K562 (cell line): ENCODE data around the gene FAM107B. TPM values are rescaled to one million over a fixed set of nuclear protein-coding genes. Genes with fewer than 3 reads are reported as not detected.

Experiments used
- ATAC-seq: fragments of 200-7000 bp; cut with Tn5 transposase; 3 replicates; pipeline ENCODE4 v1.9.1; 2020; ENCODE audit warnings: moderate library complexity
- BruUV-seq: library from RNA; stranded (reverse); fragments of 400-500 nt; replicated peaks from 2 replicates; lab custom pipeline; 2021; lab: Mats Ljungman, UMichigan
- CTCF ChIA-PET: fragments of 300-600 bp; formaldehyde crosslinking; extraction: SDS; loops from one replicate; lab custom pipeline; 2021; ENCODE audit warnings: low intra/inter-chr PET ratio; lab: Yijun Ruan, JAX
- POLR2A ChIA-PET: fragments of 300-600, 350-650 bp; sonication (Branson Sonifier 250); formaldehyde crosslinking; extraction: SDS; loops from one replicate; lab custom pipeline; 2021; ENCODE audit warnings: antibody characterized with exemption, inconsistent platforms; lab: Yijun Ruan, JAX
- DNase-seq, 4 experiments: peaks; one replicate each; pipeline versions ENCODE4 v3.0.0 to v3.0.0-alpha.2; 2011 to 2018; ENCODE audit warnings: low spot score in 3 of 4, mixed read lengths in 3 of 4; ENCODE audit errors: extremely low read depth in 1 of 4
- FAIRE-seq: peaks from 2 replicates; lab custom pipeline; 2011; peaks lifted over from hg19 to GRCh38; lab: Jason Lieb, UNC
- H2AFZ ChIP-seq: 2 replicates; pipeline ENCODE4 v1.6.0; 2011; ENCODE audit warnings: low read depth, low read length, control low read depth, inconsistent platforms
- H3K27ac ChIP-seq: fragments of 200-600 bp; 3 replicates; pipeline ENCODE4 v1.8.0; 2011; ENCODE audit warnings: low read depth, mild to moderate bottlenecking, control low read depth, inconsistent platforms, low read length, moderate library complexity, mixed read lengths; ENCODE audit errors: extremely low read depth
- H3K27me3 ChIP-seq, 2 experiments: fragments of 300-600 bp in 1 of 2; 2 replicates in 1 of 2; 3 replicates in 1 of 2; pipeline versions ENCODE4 v1.6.0 to v1.8.0; 2011; ENCODE audit warnings: inconsistent platforms in 2 of 2, low read length in 2 of 2, mild to moderate bottlenecking in 1 of 2, mixed read lengths in 1 of 2, moderate library complexity in 1 of 2; ENCODE audit not compliant: control insufficient read depth in 2 of 2, insufficient read depth in 2 of 2
- H3K36me3 ChIP-seq: fragments of 300-600 bp; 3 replicates; pipeline ENCODE4 v1.8.0; 2011; ENCODE audit warnings: mild to moderate bottlenecking, low read length, inconsistent platforms; ENCODE audit not compliant: control insufficient read depth, insufficient read depth
- H3K4me1 ChIP-seq, 2 experiments: fragments of 200-600 bp in 1 of 2; replicated peaks in 1 of 2; 2 replicates in 1 of 2; 3 replicates in 1 of 2; pipeline versions ENCODE4 v1.5.1 to v1.8.0; 2011; ENCODE audit warnings: inconsistent platforms in 2 of 2, low read length in 2 of 2, mild to moderate bottlenecking in 1 of 2, mixed read lengths in 1 of 2, moderate library complexity in 1 of 2; ENCODE audit not compliant: control insufficient read depth in 2 of 2, insufficient read depth in 2 of 2
- H3K4me2 ChIP-seq: 2 replicates; pipeline ENCODE4 v1.6.1; 2011; ENCODE audit warnings: low read length, control low read depth, inconsistent platforms, mixed read lengths; ENCODE audit not compliant: insufficient read depth
- H3K4me3 ChIP-seq: fragments of 200-600 bp; sonication (generic), shearing (Covaris generic); 2 replicates; pipeline ENCODE4 v1.5.1; 2016; ENCODE audit warnings: control low read depth, inconsistent platforms
- H3K79me2 ChIP-seq: fragments of 200-600 bp; 3 replicates; pipeline ENCODE4 v1.8.0; 2011; ENCODE audit warnings: low read length, inconsistent platforms; ENCODE audit not compliant: control insufficient read depth, insufficient read depth
- H3K9ac ChIP-seq, 2 experiments: 2 replicates each; pipeline versions ENCODE4 v1.6.0 to v1.6.1; 2011; ENCODE audit warnings: low read depth in 2 of 2, low read length in 2 of 2, control low read depth in 1 of 2, inconsistent platforms in 1 of 2, mild to moderate bottlenecking in 1 of 2, mixed read lengths in 1 of 2; ENCODE audit not compliant: insufficient read depth in 1 of 2
- H3K9me1 ChIP-seq: one replicate; pipeline ENCODE4 v1.6.0; 2011; ENCODE audit warnings: inconsistent platforms, mild to moderate bottlenecking, low read length, moderate library complexity; ENCODE audit not compliant: control insufficient read depth, insufficient read depth
- H3K9me3 ChIP-seq: replicated peaks from 2 replicates; pipeline ENCODE4 v1.5.1; 2011; ENCODE audit warnings: low read depth, low read length, inconsistent platforms; ENCODE audit not compliant: control insufficient read depth, insufficient read depth
- H4K20me1 ChIP-seq: replicated peaks from 2 replicates; pipeline ENCODE4 v1.6.1; 2011; ENCODE audit warnings: low read length, inconsistent platforms, mixed read lengths; ENCODE audit not compliant: control insufficient read depth, insufficient read depth
- FOXP4 ChIP-seq: sonication (generic); formaldehyde crosslinking; IDR thresholded peaks from 2 replicates; pipeline ENCODE4 v1.8.0; 2022; ENCODE audit warnings: mild to moderate bottlenecking, missing genetic modification reagents, borderline replicate concordance
- GATAD2A ChIP-seq: fragments of 450-650 bp; IDR thresholded peaks from 2 replicates; pipeline ENCODE4 v1.6.1; 2017
- JUNB ChIP-seq: fragments of 450-650 bp; formaldehyde crosslinking; conservative IDR thresholded peaks from 2 replicates; pipeline ENCODE4 v1.4.0; 2020; ENCODE audit warnings: mild to moderate bottlenecking
- MYBL2 ChIP-seq, 2 experiments: fragments of 450-650 bp in 1 of 2; sonication (generic) in 1 of 2; formaldehyde crosslinking in 1 of 2; IDR thresholded peaks; 2 replicates each; pipeline versions ENCODE4 v1.6.1 to v1.8.1; 2017 to 2022; ENCODE audit warnings: borderline replicate concordance in 1 of 2, inconsistent platforms in 1 of 2, low read depth in 1 of 2, mild to moderate bottlenecking in 1 of 2, missing genetic modification reagents in 1 of 2, moderate library complexity in 1 of 2
- RCOR1 ChIP-seq, 2 experiments: IDR thresholded peaks; 2 replicates each; pipeline ENCODE4 v1.6.1; 2012; ENCODE audit warnings: low read depth in 2 of 2, low read length in 2 of 2, borderline replicate concordance in 1 of 2, improper control_type of control experiment in 1 of 2
- TFAM ChIP-seq: fragments of 250-450 bp; sonication (Bioruptor Pico); conservative IDR thresholded peaks from 2 replicates; pipeline ENCODE4 v1.5.0; 2021; ENCODE audit warnings: mild to moderate bottlenecking, moderate library complexity
- ZBTB49 ChIP-seq: sonication (generic); formaldehyde crosslinking; IDR thresholded peaks from 2 replicates; pipeline ENCODE4 v1.8.0; 2022; ENCODE audit warnings: missing genetic modification reagents, mild to moderate bottlenecking, borderline replicate concordance
- ZC3H4 ChIP-seq: sonication (generic); formaldehyde crosslinking; IDR thresholded peaks from 2 replicates; pipeline ENCODE4 v1.9.0; 2021; ENCODE audit warnings: missing genetic modification reagents, borderline replicate concordance
- ZNF253 ChIP-seq: fragments of 250-450 bp; sonication (Bioruptor Pico); conservative IDR thresholded peaks from 2 replicates; pipeline ENCODE4 v1.6.1; 2021; ENCODE audit warnings: mild to moderate bottlenecking
- ZNF408 ChIP-seq: fragments of 250-450 bp; sonication (Bioruptor Pico); IDR thresholded peaks from 2 replicates; pipeline ENCODE4 v1.4.0; 2020; ENCODE audit warnings: low read depth, mild to moderate bottlenecking, moderate library complexity
- WGBS: fragments of 100-300 bp; shearing (Covaris generic); methylation state at CpG from one replicate; pipeline ENCODE4 v1.1.6; 2016; ENCODE audit warnings: low coverage, mixed read lengths; ENCODE audit not compliant: insufficient coverage; ENCODE audit errors: missing lambda C conversion rate; 5-methylcytosine and 5-hydroxymethylcytosine counted together
- in situ Hi-C: fragments of 300-500 bp; cut with MboI; formaldehyde crosslinking; loops from 4 replicates; pipeline ENCODE4 v1.15.0; 2018; ENCODE audit warnings: inconsistent platforms, mixed read lengths
- intact Hi-C: fragments of 100-400 bp; cut with micrococcal nuclease; formaldehyde crosslinking; loops from 2 replicates; pipeline ENCODE4 v1.14.2; 2022
- polyA plus RNA-seq, 8 experiments: library from polyadenylated mRNA; depleted of rRNA in 4 of 8; stranded (reverse) in 5 of 8; unstranded in 3 of 8; fragments of >200 nt; fragmentation: Nextera tagmentation in 2 of 8; fragmentation: Illumina TruSeq in 1 of 8; extraction: Ambion mirVana in 2 of 8; extraction: Trizol in 1 of 8; gene quantifications; 2 replicates each; pipeline versions ENCODE4 v1.2.1 to v1.2.3, GENCODE V29; 2011 to 2014; ENCODE audit warnings: inconsistent platforms in 1 of 8, missing spikeins in 1 of 8
- total RNA-seq, 7 experiments: library from RNA; depleted of rRNA in 6 of 7; stranded (reverse); fragments of >200 nt in 6 of 7; fragmentation: Illumina TruSeq in 2 of 7; extraction: Trizol in 2 of 7; gene quantifications; 2 replicates each; pipeline versions ENCODE4 v1.2.1 to v1.2.3, GENCODE V29; 2011 to 2021; ENCODE audit warnings: low replicate concordance in 1 of 7
- TF ChIP-seq, protein P1 (sequence below): conservative IDR thresholded peaks from 2 replicates; pipeline ENCODE4 v1.6.1; 2011; ENCODE audit warnings: low read depth, mild to moderate bottlenecking, low read length; ENCODE audit not compliant: control insufficient read depth

Gene FAM107B
- total and polyA plus RNA-seq, 9 of the 15 experiments (the other 6 are each of a cell fraction or from before 2014, with no cell fraction given), result 0.40 to 2.8 (median 1.4) TPM

GRCh38 chr10:14502431-14502830 lies 272.3 kb downstream of the FAM107B start:
- BruUV-seq, result no TSS peak
- H4K20me1 ChIP-seq, result no peaks in the 10 kb centered on the region
- H3K9ac ChIP-seq, result no peak overlapping the region
- TF ChIP-seq RCOR1 (IDR thresholded peaks at IDR 0.05; ENCODE audit: borderline replicate concordance in 1 of 2, low read depth in 2 of 2, low read length in 2 of 2) (no peak), ZC3H4 (CRISPR knock-in tag) (no peak), MYBL2 (IDR thresholded peaks at IDR 0.05; ENCODE audit: low read depth) (no peak), MYBL2 (CRISPR knock-in tag; IDR thresholded peaks at IDR 0.05; ENCODE audit: borderline replicate concordance) (no peak), FOXP4 (no peak), GATAD2A (no peak), TFAM (CRISPR knock-in tag) (no peak), ZNF253 (no peak), ZNF408 (no peak), JUNB (no peak), ZBTB49 (CRISPR knock-in tag) (no peak)
- TF ChIP-seq, protein P1, sequence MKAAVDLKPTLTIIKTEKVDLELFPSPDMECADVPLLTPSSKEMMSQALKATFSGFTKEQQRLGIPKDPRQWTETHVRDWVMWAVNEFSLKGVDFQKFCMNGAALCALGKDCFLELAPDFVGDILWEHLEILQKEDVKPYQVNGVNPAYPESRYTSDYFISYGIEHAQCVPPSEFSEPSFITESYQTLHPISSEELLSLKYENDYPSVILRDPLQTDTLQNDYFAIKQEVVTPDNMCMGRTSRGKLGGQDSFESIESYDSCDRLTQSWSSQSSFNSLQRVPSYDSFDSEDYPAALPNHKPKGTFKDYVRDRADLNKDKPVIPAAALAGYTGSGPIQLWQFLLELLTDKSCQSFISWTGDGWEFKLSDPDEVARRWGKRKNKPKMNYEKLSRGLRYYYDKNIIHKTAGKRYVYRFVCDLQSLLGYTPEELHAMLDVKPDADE, result no peak

More at GRCh38 chr10:14502431-14502830, 272.3 kb downstream of the FAM107B start:
- Histone ChIP-seq H3K4me2 (no peak overlapping the region), H3K79me2 (no peaks in the 10 kb centered on the region), H2AFZ (no peak overlapping the region), H3K27me3 (peaks cover 0 to 27% of the 10 kb centered on the region in 2 experiments; a peak in 2 of 5 replicates), H3K9me1 (no peaks in the 10 kb centered on the region), H3K36me3 (no peaks in the 10 kb centered on the region), H3K27ac (no peak overlapping the region), H3K9me3 (no peaks in the 10 kb centered on the region), H3K4me3 (no peak overlapping the region), H3K4me1 (no peaks in the 10 kb centered on the region)
- ATAC-seq (no peak), DNase-seq (no peak), FAIRE-seq (no peak)
- in situ Hi-C loops (loop anchor here (10.0 kb wide), 1 partner anchor 462 kb away; no protein-coding TSS in a partner anchor), intact Hi-C loops (no loop called here)
- CTCF ChIA-PET, result interaction anchor here (0.6 kb wide), 1 partner anchor 49 kb away, joined by 3 read pairs; no protein-coding TSS in a partner anchor
- WGBS, result 0% methylated on average over 3 of the region's 3 CpGs
- POLR2A ChIA-PET, result no interaction called here
